Fibroblast of lung (primary cell): ENCODE measurements around the gene SLC30A7. TPM values are rescaled to one million over a fixed set of nuclear protein-coding genes. Genes with fewer than 3 reads are reported as not detected.
A peak's percentile ranks its signal among the peaks of the same experiment; 100 is the strongest.

Experiments used
- DNase-seq, 2 donors: peaks; one replicate each; pipeline versions ENCODE4 v3.0.0 to v3.0.0-alpha.2; 2010; ENCODE audit warnings: low read depth in 2 of 2
- H2AFZ ChIP-seq: 2 replicates; pipeline ENCODE4 v1.5.1; 2012; ENCODE audit warnings: low read length, control low read depth, inconsistent platforms
- H3K27ac ChIP-seq: 2 replicates; pipeline ENCODE4 v1.5.1; 2011; ENCODE audit warnings: low read length, control low read depth; ENCODE audit not compliant: insufficient read depth
- H3K27me3 ChIP-seq: 2 replicates; pipeline ENCODE4 v1.5.1; 2011; ENCODE audit warnings: mild to moderate bottlenecking, low read length; ENCODE audit not compliant: control insufficient read depth, insufficient read depth
- H3K36me3 ChIP-seq: 2 replicates; pipeline ENCODE4 v1.5.1; 2011; ENCODE audit warnings: low read length; ENCODE audit not compliant: control insufficient read depth, insufficient read depth
- H3K4me1 ChIP-seq: 2 replicates; pipeline ENCODE4 v1.5.1; 2011; ENCODE audit warnings: low read length; ENCODE audit not compliant: control insufficient read depth, insufficient read depth; ENCODE audit errors: extremely low read depth
- H3K4me2 ChIP-seq: 2 replicates; pipeline ENCODE4 v1.5.1; 2011; ENCODE audit warnings: low read length, control low read depth; ENCODE audit not compliant: insufficient read depth; ENCODE audit errors: extremely low read depth
- H3K4me3 ChIP-seq, 4 experiments: fragments of 200-600 bp in 1 of 4; sonication (generic) in 1 of 4; replicated peaks in 1 of 4; 2 replicates each; pipeline ENCODE4 v1.5.1; 2011 to 2016; ENCODE audit warnings: low read length in 4 of 4, low read depth in 3 of 4, mild to moderate bottlenecking in 3 of 4, control low read depth in 2 of 4, inconsistent platforms in 1 of 4, mixed read lengths in 1 of 4; ENCODE audit not compliant: insufficient read depth in 1 of 4; ENCODE audit errors: control extremely low read depth in 1 of 4
- H3K79me2 ChIP-seq: 2 replicates; pipeline ENCODE4 v1.5.1; 2012; ENCODE audit warnings: mild to moderate bottlenecking, low read length, inconsistent platforms; ENCODE audit not compliant: control insufficient read depth, insufficient read depth
- H3K9ac ChIP-seq: 2 replicates; pipeline ENCODE4 v1.5.1; 2011; ENCODE audit warnings: mild to moderate bottlenecking, low read length, control low read depth; ENCODE audit not compliant: insufficient read depth
- H3K9me3 ChIP-seq: 2 replicates; pipeline ENCODE4 v1.5.1; 2012; ENCODE audit warnings: low read depth, low read length; ENCODE audit not compliant: control insufficient read depth, insufficient read depth
- H4K20me1 ChIP-seq: 2 replicates; pipeline ENCODE4 v1.5.1; 2011; ENCODE audit warnings: low read length; ENCODE audit not compliant: control insufficient read depth, insufficient read depth; ENCODE audit errors: extremely low read depth
- EZH2 ChIP-seq: IDR thresholded peaks from 2 replicates; pipeline ENCODE4 v1.5.1; 2012; ENCODE audit warnings: low read length, control low read depth, mild to moderate bottlenecking; ENCODE audit errors: missing control alignments
- polyA plus RNA-seq, 2 donors: library from polyadenylated mRNA; depleted of rRNA in 1 of 2; stranded (reverse) in 1 of 2; unstranded in 1 of 2; fragments of >200 nt; gene quantifications; 2 replicates each; pipeline ENCODE4 v1.2.1, GENCODE V29; 2011 to 2012; ENCODE audit warnings: missing spikeins in 1 of 2
- total RNA-seq: library from RNA; depleted of rRNA; stranded (reverse); fragments of >200 nt; gene quantifications from 2 replicates; pipeline ENCODE4 v1.2.1, GENCODE V29; 2014
- TF ChIP-seq, protein P1 (sequence below), 2 donors: IDR thresholded peaks in 1 of 2; conservative IDR thresholded peaks in 1 of 2; 1 replicate in 1 of 2; 2 replicates in 1 of 2; pipeline ENCODE4 v1.5.1; 2011 to 2012; ENCODE audit warnings: low read length in 2 of 2, control low read depth in 1 of 2, inconsistent platforms in 1 of 2, low read depth in 1 of 2, mild to moderate bottlenecking in 1 of 2

SLC30A7 gene
- total and polyA plus RNA-seq, 2 donors (not counting 1 experiment from before 2014, with no cell fraction given) = 23.1 to 37.4 TPM

DNA sequence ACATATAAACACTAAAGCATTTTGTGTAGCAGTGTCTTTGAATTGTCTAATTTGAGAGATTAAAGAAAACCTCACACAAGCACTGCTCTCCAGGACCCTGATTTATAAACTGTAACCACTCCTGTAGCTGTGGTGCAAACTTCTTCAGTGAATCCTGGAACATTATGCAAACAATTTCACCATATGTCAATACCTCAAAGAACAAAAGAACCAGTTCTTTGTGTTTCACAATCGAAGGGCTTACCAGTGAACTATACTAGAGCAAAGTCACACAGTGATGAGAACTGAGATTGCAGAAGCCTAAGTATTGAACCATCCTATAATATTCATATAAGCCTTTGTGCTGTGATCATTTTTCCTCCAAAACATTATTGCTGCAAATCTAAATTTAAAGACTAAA lies 108.2 kb downstream of the SLC30A7 start:
- Histone ChIP-seq H3K27me3 (no peaks in the 10 kb centered on the region), H3K4me1 (peaks cover 2% of the 10 kb centered on the region), H3K27ac (no peak overlapping the region), H3K9ac (no peak overlapping the region), H2AFZ (no peak overlapping the region), H3K79me2 (no peaks in the 10 kb centered on the region), H3K36me3 (no peaks in the 10 kb centered on the region), H3K4me2 (no peak overlapping the region), H3K4me3 (no peak overlapping the region), H3K9me3 (no peaks in the 10 kb centered on the region), H4K20me1 (no peaks in the 10 kb centered on the region)
- DNase-seq = peak; percentile 9 to 77
- TF ChIP-seq, protein P1, sequence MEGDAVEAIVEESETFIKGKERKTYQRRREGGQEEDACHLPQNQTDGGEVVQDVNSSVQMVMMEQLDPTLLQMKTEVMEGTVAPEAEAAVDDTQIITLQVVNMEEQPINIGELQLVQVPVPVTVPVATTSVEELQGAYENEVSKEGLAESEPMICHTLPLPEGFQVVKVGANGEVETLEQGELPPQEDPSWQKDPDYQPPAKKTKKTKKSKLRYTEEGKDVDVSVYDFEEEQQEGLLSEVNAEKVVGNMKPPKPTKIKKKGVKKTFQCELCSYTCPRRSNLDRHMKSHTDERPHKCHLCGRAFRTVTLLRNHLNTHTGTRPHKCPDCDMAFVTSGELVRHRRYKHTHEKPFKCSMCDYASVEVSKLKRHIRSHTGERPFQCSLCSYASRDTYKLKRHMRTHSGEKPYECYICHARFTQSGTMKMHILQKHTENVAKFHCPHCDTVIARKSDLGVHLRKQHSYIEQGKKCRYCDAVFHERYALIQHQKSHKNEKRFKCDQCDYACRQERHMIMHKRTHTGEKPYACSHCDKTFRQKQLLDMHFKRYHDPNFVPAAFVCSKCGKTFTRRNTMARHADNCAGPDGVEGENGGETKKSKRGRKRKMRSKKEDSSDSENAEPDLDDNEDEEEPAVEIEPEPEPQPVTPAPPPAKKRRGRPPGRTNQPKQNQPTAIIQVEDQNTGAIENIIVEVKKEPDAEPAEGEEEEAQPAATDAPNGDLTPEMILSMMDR (conservative IDR thresholded peaks at IDR 0.05 in 1 of 2, IDR thresholded peaks at IDR 0.05 in 1 of 2; ENCODE audit: low read depth in 1 of 2, low read length in 2 of 2) = no peak
- TF ChIP-seq EZH2 = no peak

DNA sequence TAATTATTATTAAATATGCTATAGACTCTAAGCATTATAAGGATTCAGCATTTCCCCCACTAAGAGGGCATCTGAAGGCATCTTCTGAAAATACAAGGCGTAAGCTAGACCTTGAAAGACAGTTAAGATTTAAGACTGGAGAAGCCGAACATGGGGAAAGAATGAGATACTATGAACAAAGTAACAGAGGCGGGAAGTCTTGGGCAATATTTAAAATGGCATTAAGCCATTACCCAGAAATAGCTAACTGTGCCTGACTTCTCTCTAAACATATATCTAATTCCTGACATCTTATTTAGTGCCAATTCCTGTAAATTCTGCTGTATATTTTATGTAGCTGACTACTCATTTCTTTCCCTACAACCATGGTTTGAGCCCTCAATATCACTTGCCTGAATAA lies 108.8 kb downstream of the SLC30A7 start:
- Histone ChIP-seq H3K79me2 (no peaks in the 10 kb centered on the region), H3K4me1 (peaks cover 2% of the 10 kb centered on the region), H3K27me3 (no peaks in the 10 kb centered on the region), H3K9me3 (no peaks in the 10 kb centered on the region), H3K9ac (no peak overlapping the region), H3K27ac (no peak overlapping the region), H4K20me1 (no peaks in the 10 kb centered on the region), H3K4me3 (peak overlapping the region in 1 of 4 experiments; percentile 23), H3K4me2 (no peak overlapping the region), H3K36me3 (no peaks in the 10 kb centered on the region), H2AFZ (no peak overlapping the region)
- TF ChIP-seq, protein P1 (conservative IDR thresholded peaks at IDR 0.05 in 1 of 2, IDR thresholded peaks at IDR 0.05 in 1 of 2; ENCODE audit: low read depth in 1 of 2, low read length in 2 of 2) = no peak
- no peak for TF ChIP-seq EZH2
- peak; percentile 37 to 91 for DNase-seq

DNA sequence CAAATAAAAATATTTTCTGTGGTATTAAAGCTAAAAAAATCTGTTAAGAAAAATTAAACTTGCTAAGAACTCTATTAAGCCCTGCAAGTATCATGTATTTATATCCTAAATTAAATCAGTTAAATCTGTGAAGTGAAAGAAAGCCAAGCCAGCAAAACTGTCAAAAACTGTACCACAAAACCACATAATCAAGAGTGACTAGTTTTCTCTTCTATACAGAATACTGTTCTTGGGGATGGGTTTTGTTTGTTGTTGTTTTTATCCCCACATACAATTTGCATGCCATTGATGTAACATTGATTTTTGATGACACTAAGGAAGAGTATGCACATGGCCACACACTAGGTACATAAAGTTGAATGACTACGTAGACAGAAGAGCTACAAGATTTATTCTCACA lies 109.3 kb downstream of the SLC30A7 start:
- DNase-seq = no peak
- Histone ChIP-seq H2AFZ (no peak overlapping the region), H3K4me3 (peak overlapping the region in 1 of 4 experiments; percentile 9), H3K4me2 (no peak overlapping the region), H3K4me1 (peaks cover 2% of the 10 kb centered on the region), H3K9ac (no peak overlapping the region), H3K36me3 (no peaks in the 10 kb centered on the region), H4K20me1 (no peaks in the 10 kb centered on the region), H3K27ac (no peak overlapping the region), H3K27me3 (no peaks in the 10 kb centered on the region), H3K9me3 (no peaks in the 10 kb centered on the region), H3K79me2 (no peaks in the 10 kb centered on the region)
- TF ChIP-seq, protein P1 (conservative IDR thresholded peaks at IDR 0.05 in 1 of 2, IDR thresholded peaks at IDR 0.05 in 1 of 2; ENCODE audit: low read depth in 1 of 2, low read length in 2 of 2) = no peak
- TF ChIP-seq EZH2 = no peak
